ENCODE measurements around the gene BPIFB3.

GRCh38 chr20:33091693-33092092, 38.0 kb downstream of the BPIFB3 start:
- TF ChIP-seq ZNF350 (CRISPR knock-in tag; IDR thresholded peaks at IDR 0.05; ENCODE audit: borderline replicate concordance, low read depth) (no peak), ARID5B (CRISPR knock-in tag; IDR thresholded peaks at IDR 0.05) (no peak), POLR2A (IDR thresholded peaks at IDR 0.05; ENCODE audit: insufficient read depth in 1 of 2, low read depth in 2 of 2, low read length in 2 of 2) (no peak), ZBTB14 (CRISPR knock-in tag; IDR thresholded peaks at IDR 0.05) (no peak), CTCF (CRISPR knock-in tag; IDR thresholded peaks at IDR 0.05) (no peak), ZNF33A (CRISPR knock-in tag; IDR thresholded peaks at IDR 0.05; ENCODE audit: borderline replicate concordance) (no peak), SIN3A (IDR thresholded peaks at IDR 0.05; ENCODE audit: borderline replicate concordance, low read depth, low read length) (no peak), THAP7 (CRISPR knock-in tag; IDR thresholded peaks at IDR 0.05) (no peak)
